PC-3 (cell line): Measurements from ENCODE around the gene E2F1. TPM values are rescaled to one million over a fixed set of nuclear protein-coding genes. Genes with fewer than 3 reads are reported as not detected.

ENCODE experiments used
- ATAC-seq: fragments of 200-7000 bp; cut with Tn5 transposase; 2 replicates; pipeline ENCODE4 v1.9.1; 2020; ENCODE audit warnings: mild to moderate bottlenecking, moderate library complexity
- BruUV-seq: library from RNA; stranded (reverse); fragments of 400-500 nt; replicated peaks from 2 replicates; lab custom pipeline; 2021; lab: Mats Ljungman, UMichigan
- CTCF ChIA-PET: fragments of 300-600 bp; sonication (Branson Sonifier 250); formaldehyde crosslinking; loops from one replicate; lab custom pipeline; 2022; ENCODE audit warnings: antibody characterized with exemption; lab: Charles Lee
- POLR2A ChIA-PET: fragments of 300-600 bp; sonication (Branson Sonifier 250); formaldehyde crosslinking; loops from one replicate; lab custom pipeline; 2022; ENCODE audit warnings: antibody characterized with exemption; ENCODE audit not compliant: unreplicated experiment; lab: Charles Lee
- DNase-seq: peaks from one replicate; pipeline ENCODE4 v3.0.0-alpha.2; 2015
- H2AFZ ChIP-seq: fragments of 300-600 bp; sonication (generic); 2 replicates; pipeline ENCODE4 v1.6.0; 2016; ENCODE audit warnings: antibody characterized with exemption, low read length
- H3F3A ChIP-seq: fragments of 300-600 bp; sonication (generic); one replicate; pipeline ENCODE4 v1.6.0; 2017; ENCODE audit warnings: antibody characterized with exemption, low read length, control low read depth, mild to moderate bottlenecking; ENCODE audit not compliant: unreplicated experiment
- H3K27ac ChIP-seq: fragments of 300-600 bp; sonication (generic); 2 replicates; pipeline ENCODE4 v1.5.1; 2016; ENCODE audit warnings: mild to moderate bottlenecking, low read length
- H3K27me3 ChIP-seq: fragments of 300-600 bp; sonication (generic); 2 replicates; pipeline ENCODE4 v1.6.1; 2016; ENCODE audit warnings: low read length, mixed read lengths
- H3K36me3 ChIP-seq: fragments of 300-600 bp; sonication (generic); 2 replicates; pipeline ENCODE4 v1.6.1; 2016; ENCODE audit warnings: low read depth, mixed run types, low read length, mixed read lengths
- H3K4me1 ChIP-seq: fragments of 300-600 bp; sonication (generic); 2 replicates; pipeline ENCODE4 v1.5.1; 2016; ENCODE audit warnings: low read length; ENCODE audit not compliant: insufficient read depth
- H3K4me2 ChIP-seq: fragments of 300-600 bp; sonication (generic); 2 replicates; pipeline ENCODE4 v1.6.0; 2016; ENCODE audit warnings: low read length
- H3K4me3 ChIP-seq: fragments of 300-600 bp; sonication (generic); 2 replicates; pipeline ENCODE4 v1.5.1; 2016; ENCODE audit warnings: mild to moderate bottlenecking, low read length, mixed read lengths
- H3K79me2 ChIP-seq: fragments of 300-600 bp; sonication (generic); 2 replicates; pipeline ENCODE4 v1.6.1; 2017; ENCODE audit warnings: low read length, mixed read lengths
- H3K9ac ChIP-seq: fragments of 300-600 bp; sonication (generic); 2 replicates; pipeline ENCODE4 v1.6.0; 2016; ENCODE audit warnings: mild to moderate bottlenecking, low read length
- H3K9me2 ChIP-seq: fragments of 300-600 bp; sonication (generic); replicated peaks from 2 replicates; pipeline ENCODE4 v1.6.1; 2016; ENCODE audit warnings: mixed run types, low read length, mixed read lengths
- H3K9me3 ChIP-seq: fragments of 300-600 bp; sonication (generic); 2 replicates; pipeline ENCODE4 v1.6.1; 2016; ENCODE audit warnings: low read length, mixed read lengths
- H4K20me1 ChIP-seq: fragments of 300-600 bp; sonication (generic); 2 replicates; pipeline ENCODE4 v1.6.1; 2016; ENCODE audit warnings: low read length, mixed read lengths
- EZH2 ChIP-seq: fragments of 300-600 bp; sonication (generic); IDR thresholded peaks from one replicate; pipeline ENCODE4 v1.6.1; 2017; ENCODE audit warnings: antibody characterized with exemption, mild to moderate bottlenecking, low read length; ENCODE audit not compliant: unreplicated experiment
- EZH2phosphoT487 ChIP-seq: fragments of 300-600 bp; sonication (generic); IDR thresholded peaks from 2 replicates; pipeline ENCODE4 v1.6.1; 2018; ENCODE audit warnings: mild to moderate bottlenecking, antibody characterized with exemption, low read length, borderline replicate concordance
- intact Hi-C: fragments of 100-400 bp; cut with micrococcal nuclease; formaldehyde crosslinking; loops from 2 replicates; pipeline ENCODE4 v1.9.0; 2023
- total RNA-seq: library from RNA; depleted of rRNA; stranded (reverse); fragments of >200 nt; gene quantifications from 2 replicates; pipeline ENCODE4 v1.2.3, GENCODE V29; 2014
- TF ChIP-seq, protein P1 (sequence below): fragments of 300-600 bp; sonication (generic); conservative IDR thresholded peaks from 2 replicates; pipeline ENCODE4 v1.5.1; 2017; ENCODE audit warnings: antibody characterized with exemption, low read depth, mild to moderate bottlenecking, low read length

The E2F1 gene
- total RNA-seq, 1 experiment from 2014 or later, result 63.7 TPM

DNA sequence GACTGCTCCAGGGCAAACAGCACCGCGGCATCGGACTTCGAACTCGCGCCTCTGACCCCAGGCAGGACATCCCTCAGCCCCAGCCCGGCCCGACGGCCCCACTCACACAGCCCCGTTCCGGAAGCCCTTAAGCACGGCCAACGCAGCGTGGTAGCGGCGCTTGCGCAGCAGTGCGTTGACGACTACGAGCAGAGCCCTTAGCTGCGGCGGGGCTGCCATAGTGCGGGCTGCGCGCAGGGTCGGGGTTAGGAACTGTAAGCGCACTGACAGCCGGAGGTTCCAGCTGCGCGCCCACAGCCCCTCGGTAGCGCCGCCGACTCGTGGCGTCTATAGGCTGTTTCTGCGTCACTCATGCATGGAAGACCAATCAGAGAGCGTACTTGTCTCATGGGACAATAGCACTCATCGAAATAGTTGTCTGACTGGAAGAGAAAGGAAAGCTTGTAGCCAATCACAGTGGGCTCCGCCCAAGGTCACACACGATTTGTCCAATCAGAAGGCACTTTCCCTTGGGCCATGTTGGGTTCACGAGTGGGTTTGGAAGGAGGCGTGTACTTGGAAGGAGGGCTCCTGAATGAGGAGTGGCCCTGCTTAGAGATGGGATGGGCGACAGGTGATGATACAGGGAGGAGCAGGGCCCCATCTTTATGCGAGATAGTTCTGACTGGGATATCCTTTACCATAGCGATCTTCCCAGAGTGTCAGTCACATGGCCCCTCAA lies 34.0 kb upstream of the E2F1 start, which contains the start of gene PXMP4:
Gene PXMP4, minus strand, starts transcription at position 322 of the 721 bp plus-strand sequence. Its CDS starts 103 bp downstream, at position 219.
- Histone ChIP-seq H3K4me3 (no peak within 1 kb of the TSS), H3K9me3 (no peaks in the 10 kb centered on the region), H3K9ac (no peak within 1 kb of the TSS), H3K4me2 (no peak within 1 kb of the TSS), H2AFZ (no peak within 1 kb of the TSS), H3K9me2 (no peaks in the 10 kb centered on the region), H4K20me1 (no peaks in the 10 kb centered on the region), H3K4me1 (no peaks in the 10 kb centered on the region), H3K27me3 (no peaks in the 10 kb centered on the region), H3K79me2 (no peaks in the 10 kb centered on the region), H3K36me3 (no peaks in the 10 kb centered on the region), H3F3A (no peaks in the 10 kb centered on the region), H3K27ac (no peak within 1 kb of the TSS)
- intact Hi-C loops, result no loop called here
- TF ChIP-seq EZH2phosphoT487, result no peak
- TF ChIP-seq EZH2, result no peak
- TF ChIP-seq, protein P1, sequence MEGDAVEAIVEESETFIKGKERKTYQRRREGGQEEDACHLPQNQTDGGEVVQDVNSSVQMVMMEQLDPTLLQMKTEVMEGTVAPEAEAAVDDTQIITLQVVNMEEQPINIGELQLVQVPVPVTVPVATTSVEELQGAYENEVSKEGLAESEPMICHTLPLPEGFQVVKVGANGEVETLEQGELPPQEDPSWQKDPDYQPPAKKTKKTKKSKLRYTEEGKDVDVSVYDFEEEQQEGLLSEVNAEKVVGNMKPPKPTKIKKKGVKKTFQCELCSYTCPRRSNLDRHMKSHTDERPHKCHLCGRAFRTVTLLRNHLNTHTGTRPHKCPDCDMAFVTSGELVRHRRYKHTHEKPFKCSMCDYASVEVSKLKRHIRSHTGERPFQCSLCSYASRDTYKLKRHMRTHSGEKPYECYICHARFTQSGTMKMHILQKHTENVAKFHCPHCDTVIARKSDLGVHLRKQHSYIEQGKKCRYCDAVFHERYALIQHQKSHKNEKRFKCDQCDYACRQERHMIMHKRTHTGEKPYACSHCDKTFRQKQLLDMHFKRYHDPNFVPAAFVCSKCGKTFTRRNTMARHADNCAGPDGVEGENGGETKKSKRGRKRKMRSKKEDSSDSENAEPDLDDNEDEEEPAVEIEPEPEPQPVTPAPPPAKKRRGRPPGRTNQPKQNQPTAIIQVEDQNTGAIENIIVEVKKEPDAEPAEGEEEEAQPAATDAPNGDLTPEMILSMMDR, result no peak
- DNase-seq (no peak), ATAC-seq (no peak)
- ChIA-PET CTCF (no interaction called here), POLR2A (no interaction called here)
- BruUV-seq, result no TSS peak

DNA sequence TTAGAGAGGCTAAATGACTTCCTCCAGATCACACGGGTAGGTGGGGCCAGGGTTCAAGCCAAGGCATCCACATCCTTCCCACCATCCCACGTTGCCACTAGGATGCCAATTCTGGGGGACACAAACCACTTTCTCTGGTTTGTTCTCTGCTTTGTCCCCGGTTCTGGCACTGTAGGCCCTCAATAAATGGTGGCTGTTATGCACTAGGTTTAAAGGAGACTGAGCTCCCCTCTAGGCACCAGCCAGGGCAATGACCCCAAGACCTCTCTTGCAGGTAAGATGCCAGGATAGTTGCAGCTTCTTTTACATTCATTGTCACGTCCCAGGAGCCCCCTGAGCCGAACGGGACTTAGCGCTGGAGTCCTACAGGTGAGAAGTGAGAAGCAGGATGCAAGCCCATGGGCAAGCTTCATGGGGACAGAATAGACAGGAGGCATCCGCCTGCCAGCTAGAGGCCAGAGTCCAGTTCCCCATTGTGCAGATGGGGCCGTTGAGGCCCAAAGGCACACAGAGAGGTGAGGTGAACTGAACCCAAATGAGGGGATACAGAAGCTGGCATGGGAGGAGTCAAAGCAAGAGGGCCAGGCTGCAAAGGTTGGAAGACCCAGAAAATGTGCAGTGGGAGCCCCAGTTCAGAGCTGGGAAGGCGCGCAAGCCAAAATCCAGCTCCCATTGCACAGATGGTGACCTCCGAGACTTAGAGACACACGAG lies 33.2 kb upstream of the E2F1 start:
- BruUV-seq, result no TSS peak
- CTCF ChIA-PET, result no interaction called here
- POLR2A ChIA-PET, result no interaction called here

DNA sequence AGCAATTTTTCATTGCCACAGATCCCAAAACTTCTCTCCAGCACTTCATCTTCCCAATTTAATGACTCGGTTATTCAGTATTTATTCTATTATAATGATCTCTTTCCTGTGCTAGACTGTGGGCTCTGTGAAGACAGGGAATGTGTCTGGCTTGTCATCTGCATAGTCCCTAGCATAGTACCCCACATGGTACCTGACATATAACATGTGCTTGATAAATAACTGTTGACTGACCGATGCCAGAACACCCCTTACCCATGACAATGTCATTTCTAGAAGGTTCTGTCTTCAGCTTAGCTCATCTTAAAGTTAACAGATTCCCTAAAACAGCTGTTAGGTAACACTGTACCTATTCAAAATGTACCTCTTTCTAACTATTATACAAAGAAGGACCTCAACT lies 30.3 kb upstream of the E2F1 start:
- intact Hi-C loops, result no loop called here
- Histone ChIP-seq H3K4me2 (no peak overlapping the region), H3K4me1 (no peaks in the 10 kb centered on the region), H3K36me3 (no peaks in the 10 kb centered on the region), H4K20me1 (no peaks in the 10 kb centered on the region), H3K79me2 (no peaks in the 10 kb centered on the region), H3K27ac (no peak overlapping the region), H3F3A (no peaks in the 10 kb centered on the region), H3K9me3 (no peaks in the 10 kb centered on the region), H3K4me3 (no peak overlapping the region), H3K27me3 (no peaks in the 10 kb centered on the region), H2AFZ (no peak overlapping the region), H3K9me2 (no peaks in the 10 kb centered on the region), H3K9ac (no peak overlapping the region)
- TF ChIP-seq, protein P1, result no peak
- TF ChIP-seq EZH2phosphoT487 (no peak), EZH2 (no peak)
- ChIA-PET POLR2A (no interaction called here), CTCF (no interaction called here)
- ATAC-seq (no peak), DNase-seq (no peak)
- no TSS peak for BruUV-seq

More for the DNA sequence above, 33.2 kb upstream of the E2F1 start:
- Histone ChIP-seq H3K9ac (no peak overlapping the region), H2AFZ (no peak overlapping the region), H3K27ac (no peak overlapping the region), H4K20me1 (no peaks in the 10 kb centered on the region), H3K27me3 (no peaks in the 10 kb centered on the region), H3K79me2 (no peaks in the 10 kb centered on the region), H3K4me1 (no peaks in the 10 kb centered on the region), H3K36me3 (no peaks in the 10 kb centered on the region), H3K9me2 (no peaks in the 10 kb centered on the region), H3K4me2 (no peak overlapping the region), H3K9me3 (no peaks in the 10 kb centered on the region), H3K4me3 (no peak overlapping the region), H3F3A (no peaks in the 10 kb centered on the region)
- no peak for TF ChIP-seq EZH2
- no peak for DNase-seq
- no peak for ATAC-seq
- intact Hi-C loops, result no loop called here
